HCT116 (cell line): ENCODE results near the gene RIMBP2. TPM values are rescaled to one million over a fixed set of nuclear protein-coding genes. Genes with fewer than 3 reads are reported as not detected.
"Not testable (repeated sequence)": the region's sequence is repeated elsewhere in the genome, so short reads cannot be mapped to it uniquely, and the experiment has no call there.

Experiments used
- ATAC-seq: fragments of 200-7000 bp; cut with Tn5 transposase; 2 replicates; pipeline ENCODE4 v1.9.1; 2020; ENCODE audit warnings: mild to moderate bottlenecking, moderate library complexity
- BruUV-seq: library from RNA; stranded (reverse); fragments of 400-500 nt; replicated peaks from 2 replicates; lab custom pipeline; 2021; lab: Mats Ljungman, UMichigan
- CTCF ChIA-PET: fragments of 300-600 bp; sonication (Branson Sonifier 250); formaldehyde crosslinking; loops from one replicate; lab custom pipeline; 2021; ENCODE audit warnings: antibody characterized with exemption; lab: Charles Lee
- POLR2A ChIA-PET: fragments of 300-600, 350-600 bp; sonication (Branson Sonifier 250); formaldehyde crosslinking; loops from one replicate; lab custom pipeline; 2021; ENCODE audit warnings: antibody characterized with exemption; lab: Charles Lee
- RAD21 ChIA-PET, 2 experiments: fragments of 300-600 bp; sonication (Branson Sonifier 250); formaldehyde crosslinking; loops; one replicate each; lab custom pipeline; 2023; ENCODE audit warnings: low total read pairs in 2 of 2; ENCODE audit not compliant: uncharacterized antibody in 2 of 2, unreplicated experiment in 2 of 2, low non-redundant PET in 1 of 2; lab: Charles Lee
- DNase-seq: peaks from one replicate; pipeline ENCODE4 v3.0.0-alpha.2; 2010; ENCODE audit warnings: low read depth, low spot score
- H2AFZ ChIP-seq: fragments of 200-600 bp; shearing (Covaris generic), sonication (generic); 2 replicates; pipeline ENCODE4 v1.6.1; 2017; ENCODE audit warnings: low read depth, mixed run types, mixed read lengths, antibody characterized with exemption, low read length; ENCODE audit not compliant: poor library complexity, severe bottlenecking
- H3K27ac ChIP-seq: 2 replicates; pipeline ENCODE4 v1.5.1; 2012; ENCODE audit warnings: low read depth, low read length
- H3K27me3 ChIP-seq: fragments of 200-600 bp; sonication (generic); 2 replicates; pipeline ENCODE4 v1.6.1; 2016; ENCODE audit warnings: mixed run types, low read length, mixed read lengths; ENCODE audit not compliant: insufficient read depth
- H3K36me3 ChIP-seq, 2 experiments: fragments of 200-500 bp in 1 of 2; fragments of 200-600 bp in 1 of 2; sonication (Bioruptor generic) in 1 of 2; sonication (generic) in 1 of 2; 2 replicates each; pipeline versions ENCODE4 v1.5.1 to v1.6.1; 2014 to 2016; ENCODE audit warnings: low read length in 2 of 2, inconsistent platforms in 1 of 2, mixed read lengths in 1 of 2, mixed run types in 1 of 2; ENCODE audit not compliant: insufficient read depth in 2 of 2, control insufficient read depth in 1 of 2
- H3K4me1 ChIP-seq, 2 experiments: fragments of 200-600 bp in 1 of 2; sonication (generic) in 1 of 2; 2 replicates each; pipeline versions ENCODE4 v1.5.1 to v1.6.1; 2012 to 2017; ENCODE audit warnings: low read length in 2 of 2, inconsistent platforms in 1 of 2, mild to moderate bottlenecking in 1 of 2, mixed read lengths in 1 of 2, mixed run types in 1 of 2, moderate library complexity in 1 of 2; ENCODE audit not compliant: insufficient read depth in 2 of 2, control insufficient read depth in 1 of 2
- H3K4me2 ChIP-seq: fragments of 200-600 bp; sonication (generic); 2 replicates; pipeline ENCODE4 v1.6.1; 2017; ENCODE audit warnings: mixed run types, low read length, mixed read lengths
- H3K4me3 ChIP-seq, 2 experiments: fragments of 200-600 bp in 1 of 2; sonication (generic) in 1 of 2; replicated peaks in 1 of 2; 2 replicates each; pipeline ENCODE4 v1.5.1; 2011 to 2016; ENCODE audit warnings: low read length in 2 of 2, control low read depth in 1 of 2, low read depth in 1 of 2, mild to moderate bottlenecking in 1 of 2, mixed read lengths in 1 of 2, mixed run types in 1 of 2
- H3K79me2 ChIP-seq: fragments of 200-600 bp; sonication (generic); 2 replicates; pipeline ENCODE4 v1.6.1; 2017; ENCODE audit warnings: mild to moderate bottlenecking, mixed run types, low read length, moderate library complexity, mixed read lengths; ENCODE audit not compliant: insufficient read depth
- H3K9ac ChIP-seq: fragments of 200-600 bp; sonication (generic); 2 replicates; pipeline ENCODE4 v1.6.1; 2016; ENCODE audit warnings: low read length, mixed read lengths
- H3K9me2 ChIP-seq: fragments of 200-600 bp; sonication (generic), shearing (Covaris generic); 2 replicates; pipeline ENCODE4 v1.6.1; 2017; ENCODE audit warnings: mixed run types, mild to moderate bottlenecking, moderate library complexity; ENCODE audit not compliant: insufficient read depth
- H3K9me3 ChIP-seq, 2 experiments: fragments of 200-500 bp in 1 of 2; fragments of 200-600 bp in 1 of 2; sonication (Bioruptor generic) in 1 of 2; sonication (generic) in 1 of 2; 2 replicates each; pipeline ENCODE4 v1.6.1; 2014 to 2017; ENCODE audit warnings: low read length in 2 of 2, mixed read lengths in 2 of 2, inconsistent platforms in 1 of 2, low read depth in 1 of 2, mild to moderate bottlenecking in 1 of 2, mixed run types in 1 of 2, moderate library complexity in 1 of 2; ENCODE audit not compliant: control insufficient read depth in 1 of 2, insufficient read depth in 1 of 2
- H4K20me1 ChIP-seq: fragments of 200-600 bp; sonication (generic), shearing (Covaris generic); 2 replicates; pipeline ENCODE4 v1.6.1; 2017; ENCODE audit warnings: mixed run types, mild to moderate bottlenecking, moderate library complexity; ENCODE audit not compliant: insufficient read depth
- CBX3 ChIP-seq: IDR thresholded peaks from 2 replicates; pipeline ENCODE4 v1.6.1; 2012; ENCODE audit warnings: low read depth
- EGR1 ChIP-seq: IDR thresholded peaks from 2 replicates; pipeline ENCODE4 v1.6.1; 2012; ENCODE audit warnings: low read depth
- EZH2 ChIP-seq: fragments of 200-600 bp; sonication (generic); IDR thresholded peaks from 2 replicates; pipeline ENCODE4 v1.6.1; 2017; ENCODE audit warnings: antibody characterized with exemption, mixed run types
- EZH2phosphoT487 ChIP-seq: fragments of 200-600 bp; IDR thresholded peaks from 2 replicates; pipeline ENCODE4 v1.6.1; 2018; ENCODE audit warnings: antibody characterized with exemption, borderline replicate concordance
- FOSL1 ChIP-seq: IDR thresholded peaks from 2 replicates; pipeline ENCODE4 v1.6.1; 2012; ENCODE audit warnings: low read depth
- JUND ChIP-seq: IDR thresholded peaks from 2 replicates; pipeline ENCODE4 v1.6.1; 2012
- POLR2A ChIP-seq: IDR thresholded peaks from 2 replicates; pipeline ENCODE4 v1.7.0; 2011; ENCODE audit warnings: borderline replicate concordance; ENCODE audit not compliant: insufficient read depth, insufficient read length; ENCODE audit errors: extremely low read depth
- RAD21 ChIP-seq: IDR thresholded peaks from 2 replicates; pipeline ENCODE4 v1.6.1; 2012; ENCODE audit warnings: low read depth, mild to moderate bottlenecking
- SIN3A ChIP-seq: IDR thresholded peaks from 2 replicates; pipeline ENCODE4 v1.6.1; 2012; ENCODE audit warnings: low read depth
- SP1 ChIP-seq: IDR thresholded peaks from 2 replicates; pipeline ENCODE4 v1.6.1; 2012; ENCODE audit warnings: low read depth
- YY1 ChIP-seq: IDR thresholded peaks from 2 replicates; pipeline ENCODE4 v1.6.1; 2011; ENCODE audit warnings: low read length, low read depth, moderate library complexity, mild to moderate bottlenecking; ENCODE audit not compliant: insufficient replicate concordance; ENCODE audit errors: extremely low read depth
- ZFX ChIP-seq: fragments of 450-650 bp; IDR thresholded peaks from 2 replicates; pipeline ENCODE4 v1.6.1; 2017
- ZNF274 ChIP-seq: fragments of 200-500 bp; sonication (Bioruptor generic); IDR thresholded peaks from 2 replicates; pipeline ENCODE4 v1.6.1; 2014; ENCODE audit warnings: mild to moderate bottlenecking, low read depth, low read length, inconsistent platforms
- intact Hi-C: fragments of 100-400 bp; cut with micrococcal nuclease; formaldehyde crosslinking; loops from 2 replicates; pipeline ENCODE4 v1.10.0; 2022
- total RNA-seq: library from RNA; stranded (reverse); gene quantifications from one replicate; pipeline ENCODE4 v1.2.1, GENCODE V29; 2021; ENCODE audit not compliant: unreplicated experiment
- TF ChIP-seq, protein P1 (sequence below), 3 experiments: fragments of 200-600 bp in 1 of 3; sonication (generic) in 1 of 3; IDR thresholded peaks in 2 of 3; conservative IDR thresholded peaks in 1 of 3; 2 replicates each; pipeline ENCODE4 v1.5.1; 2012 to 2017; ENCODE audit warnings: low read depth in 2 of 3, low read length in 2 of 3, antibody characterized with exemption in 1 of 3, borderline replicate concordance in 1 of 3, control low read depth in 1 of 3, mild to moderate bottlenecking in 1 of 3, mixed read lengths in 1 of 3, mixed run types in 1 of 3, moderate library complexity in 1 of 3; ENCODE audit not compliant: insufficient read depth in 1 of 3
- TF ChIP-seq, protein P2 (sequence below): IDR thresholded peaks from 2 replicates; pipeline ENCODE4 v1.6.1; 2012; ENCODE audit warnings: low read depth
- TF ChIP-seq, protein P3 (sequence below): IDR thresholded peaks from 2 replicates; pipeline ENCODE4 v1.6.1; 2012

Gene RIMBP2
- total RNA-seq, 1 experiment from 2014 or later = not detected

DNA sequence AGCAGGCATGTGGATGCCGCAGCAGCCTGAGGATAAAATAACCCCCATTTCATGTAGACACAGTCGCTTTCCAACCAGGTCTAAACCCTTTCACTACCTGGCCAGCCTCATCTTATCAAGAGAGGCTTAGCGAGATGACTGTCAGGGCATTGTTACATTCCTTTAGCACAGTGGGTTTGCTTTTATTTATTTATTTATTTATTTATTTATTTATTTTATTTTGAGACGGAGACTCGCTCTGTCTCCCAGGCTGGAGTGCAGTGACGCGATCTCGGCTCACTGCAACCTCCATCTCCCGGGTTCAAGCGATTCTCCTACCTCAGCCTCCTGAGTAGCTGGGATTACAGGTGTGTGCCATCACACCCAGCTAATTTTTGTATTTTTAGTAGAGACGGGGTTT lies 35.9 kb upstream of the RIMBP2 start:
- H3K9me3 ChIP-seq, H3K4me2 ChIP-seq, DNase-seq, H3K79me2 ChIP-seq, ATAC-seq, BruUV-seq, H3K4me3 ChIP-seq, H3K27me3 ChIP-seq, H3K36me3 ChIP-seq, CTCF ChIA-PET, H3K9ac ChIP-seq, H3K9me2 ChIP-seq, intact Hi-C loops, POLR2A ChIA-PET, H3K27ac ChIP-seq, RAD21 ChIA-PET, H4K20me1 ChIP-seq, H2AFZ ChIP-seq, H3K4me1 ChIP-seq: not testable (repeated sequence)

DNA sequence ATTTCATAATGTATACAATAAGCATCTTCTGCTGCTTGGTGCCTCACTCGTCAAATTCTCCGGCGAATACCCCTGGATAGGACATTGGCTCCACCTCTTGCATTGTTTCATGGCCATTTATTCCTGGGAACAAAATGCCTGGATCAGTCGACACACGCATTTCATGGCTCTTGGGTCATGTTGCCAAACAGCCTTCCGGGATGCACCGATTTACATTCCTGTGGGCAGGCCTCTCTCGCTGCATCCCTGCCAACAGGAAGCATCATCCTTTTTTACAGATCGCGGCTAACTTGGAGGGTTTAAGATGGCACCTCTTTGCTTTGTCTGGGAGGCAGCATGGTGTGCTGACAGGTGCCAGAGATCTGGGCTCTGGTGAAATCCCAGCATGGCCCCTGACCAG lies 32.7 kb upstream of the RIMBP2 start:
- no peaks in the 10 kb centered on the region for H3K4me1 ChIP-seq
- H3K79me2 ChIP-seq = no peaks in the 10 kb centered on the region
- ATAC-seq = no peak
- no peak overlapping the region for H2AFZ ChIP-seq
- no peaks in the 10 kb centered on the region for H3K9me2 ChIP-seq
- no peak overlapping the region for H3K9ac ChIP-seq
- RAD21 ChIA-PET = no interaction called here
- no peaks in the 10 kb centered on the region for H3K36me3 ChIP-seq
- H3K4me3 ChIP-seq = no peak overlapping the region
- CTCF ChIA-PET = interaction anchor here (1.1 kb wide), 1 partner anchor 10 kb away, joined by 6 read pairs; no protein-coding TSS in a partner anchor
- no peak overlapping the region for H3K27ac ChIP-seq
- no peak for DNase-seq
- peaks cover 16% of the 10 kb centered on the region for H3K27me3 ChIP-seq
- POLR2A ChIA-PET = no interaction called here
- no peaks in the 10 kb centered on the region for H4K20me1 ChIP-seq
- BruUV-seq = no TSS peak
- intact Hi-C loops = loop anchor here (1.0 to 10.0 kb wide), 5 partner anchors 86 to 722 kb away; no protein-coding TSS in a partner anchor
- H3K4me2 ChIP-seq = no peak overlapping the region
- no peaks in the 10 kb centered on the region for H3K9me3 ChIP-seq
- TF ChIP-seq, protein P1, sequence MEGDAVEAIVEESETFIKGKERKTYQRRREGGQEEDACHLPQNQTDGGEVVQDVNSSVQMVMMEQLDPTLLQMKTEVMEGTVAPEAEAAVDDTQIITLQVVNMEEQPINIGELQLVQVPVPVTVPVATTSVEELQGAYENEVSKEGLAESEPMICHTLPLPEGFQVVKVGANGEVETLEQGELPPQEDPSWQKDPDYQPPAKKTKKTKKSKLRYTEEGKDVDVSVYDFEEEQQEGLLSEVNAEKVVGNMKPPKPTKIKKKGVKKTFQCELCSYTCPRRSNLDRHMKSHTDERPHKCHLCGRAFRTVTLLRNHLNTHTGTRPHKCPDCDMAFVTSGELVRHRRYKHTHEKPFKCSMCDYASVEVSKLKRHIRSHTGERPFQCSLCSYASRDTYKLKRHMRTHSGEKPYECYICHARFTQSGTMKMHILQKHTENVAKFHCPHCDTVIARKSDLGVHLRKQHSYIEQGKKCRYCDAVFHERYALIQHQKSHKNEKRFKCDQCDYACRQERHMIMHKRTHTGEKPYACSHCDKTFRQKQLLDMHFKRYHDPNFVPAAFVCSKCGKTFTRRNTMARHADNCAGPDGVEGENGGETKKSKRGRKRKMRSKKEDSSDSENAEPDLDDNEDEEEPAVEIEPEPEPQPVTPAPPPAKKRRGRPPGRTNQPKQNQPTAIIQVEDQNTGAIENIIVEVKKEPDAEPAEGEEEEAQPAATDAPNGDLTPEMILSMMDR (IDR thresholded peaks at IDR 0.05 in 2 of 3, conservative IDR thresholded peaks at IDR 0.05 in 1 of 3; ENCODE audit: borderline replicate concordance in 1 of 3, insufficient read depth in 1 of 3, low read depth in 2 of 3, low read length in 2 of 3) = no peak
- no peak for TF ChIP-seq SP1
- TF ChIP-seq, protein P2, sequence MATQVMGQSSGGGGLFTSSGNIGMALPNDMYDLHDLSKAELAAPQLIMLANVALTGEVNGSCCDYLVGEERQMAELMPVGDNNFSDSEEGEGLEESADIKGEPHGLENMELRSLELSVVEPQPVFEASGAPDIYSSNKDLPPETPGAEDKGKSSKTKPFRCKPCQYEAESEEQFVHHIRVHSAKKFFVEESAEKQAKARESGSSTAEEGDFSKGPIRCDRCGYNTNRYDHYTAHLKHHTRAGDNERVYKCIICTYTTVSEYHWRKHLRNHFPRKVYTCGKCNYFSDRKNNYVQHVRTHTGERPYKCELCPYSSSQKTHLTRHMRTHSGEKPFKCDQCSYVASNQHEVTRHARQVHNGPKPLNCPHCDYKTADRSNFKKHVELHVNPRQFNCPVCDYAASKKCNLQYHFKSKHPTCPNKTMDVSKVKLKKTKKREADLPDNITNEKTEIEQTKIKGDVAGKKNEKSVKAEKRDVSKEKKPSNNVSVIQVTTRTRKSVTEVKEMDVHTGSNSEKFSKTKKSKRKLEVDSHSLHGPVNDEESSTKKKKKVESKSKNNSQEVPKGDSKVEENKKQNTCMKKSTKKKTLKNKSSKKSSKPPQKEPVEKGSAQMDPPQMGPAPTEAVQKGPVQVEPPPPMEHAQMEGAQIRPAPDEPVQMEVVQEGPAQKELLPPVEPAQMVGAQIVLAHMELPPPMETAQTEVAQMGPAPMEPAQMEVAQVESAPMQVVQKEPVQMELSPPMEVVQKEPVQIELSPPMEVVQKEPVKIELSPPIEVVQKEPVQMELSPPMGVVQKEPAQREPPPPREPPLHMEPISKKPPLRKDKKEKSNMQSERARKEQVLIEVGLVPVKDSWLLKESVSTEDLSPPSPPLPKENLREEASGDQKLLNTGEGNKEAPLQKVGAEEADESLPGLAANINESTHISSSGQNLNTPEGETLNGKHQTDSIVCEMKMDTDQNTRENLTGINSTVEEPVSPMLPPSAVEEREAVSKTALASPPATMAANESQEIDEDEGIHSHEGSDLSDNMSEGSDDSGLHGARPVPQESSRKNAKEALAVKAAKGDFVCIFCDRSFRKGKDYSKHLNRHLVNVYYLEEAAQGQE = no peak
- no peak for TF ChIP-seq EGR1
- no peak for TF ChIP-seq YY1
- TF ChIP-seq, protein P3, sequence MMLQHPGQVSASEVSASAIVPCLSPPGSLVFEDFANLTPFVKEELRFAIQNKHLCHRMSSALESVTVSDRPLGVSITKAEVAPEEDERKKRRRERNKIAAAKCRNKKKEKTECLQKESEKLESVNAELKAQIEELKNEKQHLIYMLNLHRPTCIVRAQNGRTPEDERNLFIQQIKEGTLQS = no peak
- TF ChIP-seq ZNF274 = no peak
- TF ChIP-seq EZH2phosphoT487 = no peak
- TF ChIP-seq SIN3A = no peak
- no peak for TF ChIP-seq CBX3
- TF ChIP-seq ZFX = no peak
- no peak for TF ChIP-seq RAD21
- no peak for TF ChIP-seq POLR2A
- no peak for TF ChIP-seq FOSL1
- no peak for TF ChIP-seq JUND
- no peak for TF ChIP-seq EZH2
